Gastroesophageal sphincter (tissue), 4 donors: ENCODE measurements around the gene UQCRFS1. TPM values are rescaled to one million over a fixed set of nuclear protein-coding genes. Genes with fewer than 3 reads are reported as not detected.

ENCODE experiments used
- ATAC-seq: fragments of 150-250 bp; one replicate; pipeline ENCODE4 v1.9.1; 2016; ENCODE audit warnings: mild to moderate bottlenecking, moderate library complexity
- H3K27ac ChIP-seq, 4 donors: fragments of 200-600 bp; sonication (generic) in 3 of 4; 1 replicate in 3 of 4; 2 replicates in 1 of 4; pipeline ENCODE4 v1.5.1; 2016 to 2019
- H3K27me3 ChIP-seq: fragments of 200-600 bp; sonication (generic); one replicate; pipeline ENCODE4 v1.5.1; 2019
- H3K36me3 ChIP-seq, 2 donors: fragments of 200-600 bp; sonication (generic); one replicate each; pipeline ENCODE4 v1.5.1; 2019; ENCODE audit warnings: control low read depth in 1 of 2
- H3K4me1 ChIP-seq, 3 donors: fragments of 200-600 bp; sonication (generic); 1 replicate in 2 of 3; 2 replicates in 1 of 3; pipeline ENCODE4 v1.5.1; 2016 to 2019; ENCODE audit warnings: control low read depth in 2 of 3
- H3K4me3 ChIP-seq, 2 donors: fragments of 200-600 bp; sonication (generic); one replicate each; pipeline ENCODE4 v1.5.1; 2019; ENCODE audit warnings: mild to moderate bottlenecking in 1 of 2, moderate library complexity in 1 of 2
- H3K9me3 ChIP-seq, 3 donors: fragments of 200-600 bp; sonication (generic); one replicate each; pipeline ENCODE4 v1.5.1; 2017 to 2019; ENCODE audit warnings: control low read depth in 2 of 3
- EP300 ChIP-seq: sonication (generic); formaldehyde crosslinking; IDR thresholded peaks from one replicate; pipeline ENCODE4 v1.6.1; 2017; ENCODE audit warnings: antibody characterized with exemption, mild to moderate bottlenecking
- POLR2A ChIP-seq, 2 donors: fragments of 450-650 bp; IDR thresholded peaks; one replicate each; pipeline ENCODE4 v1.6.1; 2017; ENCODE audit warnings: antibody characterized with exemption in 2 of 2, mild to moderate bottlenecking in 2 of 2, moderate library complexity in 1 of 2
- POLR2AphosphoS5 ChIP-seq: sonication (generic); formaldehyde crosslinking; IDR thresholded peaks from one replicate; pipeline ENCODE4 v1.6.1; 2017; ENCODE audit warnings: antibody characterized with exemption
- WGBS, 2 donors: methylation state at CpG; one replicate each; pipeline ENCODE4 v1.1.5; 2018; ENCODE audit warnings: low coverage in 1 of 2; 5-methylcytosine and 5-hydroxymethylcytosine counted together
- total RNA-seq, 4 donors: library from RNA; depleted of rRNA; stranded (reverse); fragments of >200 nt; gene quantifications; one replicate each; pipeline ENCODE4 v1.1.0, GENCODE V29; 2016
- TF ChIP-seq, protein P1 (sequence below), 4 experiments: fragments of 200-600 bp in 2 of 4; fragments of 450-650 bp in 2 of 4; sonication (generic) in 1 of 4; IDR thresholded peaks; one replicate each; pipeline ENCODE4 v1.5.1; 2017 to 2019; ENCODE audit warnings: antibody characterized with exemption in 4 of 4, mild to moderate bottlenecking in 2 of 4, moderate library complexity in 2 of 4

Gene UQCRFS1
- total RNA-seq, 4 donors from 2014 or later: 34.7 to 40.6 (median 37.7) TPM

DNA sequence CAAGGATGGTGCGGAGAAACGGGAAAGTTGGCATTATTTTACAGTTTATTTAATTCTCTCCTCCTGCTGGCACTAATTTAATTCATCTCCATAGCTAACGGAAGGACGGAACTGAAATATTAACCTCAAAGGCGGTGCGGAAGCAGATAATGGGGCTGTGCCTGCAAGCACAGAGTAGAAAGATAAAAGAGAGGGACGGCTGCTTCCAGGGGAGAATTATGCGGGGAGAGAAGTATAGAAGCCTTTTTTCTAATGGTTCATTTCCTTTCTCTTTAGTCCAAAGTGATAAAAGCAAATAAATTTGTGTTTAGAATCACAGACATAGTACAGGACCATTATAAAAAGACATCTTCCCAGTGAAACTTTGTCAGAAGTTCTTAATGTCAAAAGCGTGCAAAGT is 34.5 kb upstream of the UQCRFS1 start:
- Histone ChIP-seq H3K4me3 (no peak overlapping the region), H3K9me3 (no peaks in the 10 kb centered on the region), H3K27me3 (peaks cover 36% of the 10 kb centered on the region), H3K36me3 (no peaks in the 10 kb centered on the region), H3K4me1 (peaks cover 0 to 10% (median 0%) of the 10 kb centered on the region in 3 donors), H3K27ac (no peak overlapping the region)
- no peak for ATAC-seq
- 41 to 62% methylated on average over 6 to 9 of the region's 9 CpGs for WGBS, 2 donors
- TF ChIP-seq POLR2A (IDR thresholded peaks at IDR 0.05): no peak
- TF ChIP-seq, protein P1, sequence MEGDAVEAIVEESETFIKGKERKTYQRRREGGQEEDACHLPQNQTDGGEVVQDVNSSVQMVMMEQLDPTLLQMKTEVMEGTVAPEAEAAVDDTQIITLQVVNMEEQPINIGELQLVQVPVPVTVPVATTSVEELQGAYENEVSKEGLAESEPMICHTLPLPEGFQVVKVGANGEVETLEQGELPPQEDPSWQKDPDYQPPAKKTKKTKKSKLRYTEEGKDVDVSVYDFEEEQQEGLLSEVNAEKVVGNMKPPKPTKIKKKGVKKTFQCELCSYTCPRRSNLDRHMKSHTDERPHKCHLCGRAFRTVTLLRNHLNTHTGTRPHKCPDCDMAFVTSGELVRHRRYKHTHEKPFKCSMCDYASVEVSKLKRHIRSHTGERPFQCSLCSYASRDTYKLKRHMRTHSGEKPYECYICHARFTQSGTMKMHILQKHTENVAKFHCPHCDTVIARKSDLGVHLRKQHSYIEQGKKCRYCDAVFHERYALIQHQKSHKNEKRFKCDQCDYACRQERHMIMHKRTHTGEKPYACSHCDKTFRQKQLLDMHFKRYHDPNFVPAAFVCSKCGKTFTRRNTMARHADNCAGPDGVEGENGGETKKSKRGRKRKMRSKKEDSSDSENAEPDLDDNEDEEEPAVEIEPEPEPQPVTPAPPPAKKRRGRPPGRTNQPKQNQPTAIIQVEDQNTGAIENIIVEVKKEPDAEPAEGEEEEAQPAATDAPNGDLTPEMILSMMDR (IDR thresholded peaks at IDR 0.05): no peak
- TF ChIP-seq POLR2AphosphoS5: no peak
- TF ChIP-seq EP300: no peak

GRCh38 chr19:29247051-29247450 is 34.1 kb upstream of the UQCRFS1 start:
- ATAC-seq: no peak

DNA sequence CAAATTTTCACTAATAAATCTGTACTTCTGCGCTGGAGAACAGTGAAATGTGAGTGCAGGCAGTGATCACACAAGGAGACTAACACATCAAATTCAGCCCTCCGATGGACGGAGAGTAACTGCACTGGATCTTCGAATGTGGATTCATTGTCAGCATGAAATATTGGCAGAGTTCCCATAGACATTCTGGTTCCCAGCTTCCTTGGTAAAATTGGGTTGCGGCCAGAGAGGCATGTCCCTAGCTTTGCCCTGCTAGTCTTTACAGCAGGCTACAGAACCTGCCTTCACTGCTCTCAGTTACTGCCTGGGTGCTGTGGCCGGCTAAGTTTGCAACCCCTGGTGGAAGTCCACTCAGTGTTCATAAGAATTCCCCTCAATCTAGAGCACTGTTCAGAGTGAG is 32.3 kb upstream of the UQCRFS1 start:
- Histone ChIP-seq H3K27me3 (peaks cover 36% of the 10 kb centered on the region), H3K4me1 (peaks cover 0 to 10% (median 0%) of the 10 kb centered on the region in 3 donors), H3K4me3 (no peak overlapping the region), H3K36me3 (no peaks in the 10 kb centered on the region), H3K27ac (no peak overlapping the region), H3K9me3 (no peaks in the 10 kb centered on the region)
- no peak for ATAC-seq
- 8 to 24% methylated on average over 4 of the region's 6 CpGs for WGBS, 2 donors
- TF ChIP-seq, protein P1 (IDR thresholded peaks at IDR 0.05): no peak
- TF ChIP-seq POLR2AphosphoS5 (no peak), EP300 (no peak), POLR2A (IDR thresholded peaks at IDR 0.05) (no peak)

More at GRCh38 chr19:29247051-29247450, 34.1 kb upstream of the UQCRFS1 start:
- 75% methylated on average over 2 of the region's 3 CpGs; no CpG with 5 or more reads in 1 of the 2 donors for WGBS, 2 donors
- TF ChIP-seq POLR2A (IDR thresholded peaks at IDR 0.05): no peak
- no peak for TF ChIP-seq EP300
- TF ChIP-seq POLR2AphosphoS5: no peak
- TF ChIP-seq, protein P1 (IDR thresholded peaks at IDR 0.05): no peak
- Histone ChIP-seq H3K27ac (no peak overlapping the region), H3K36me3 (no peaks in the 10 kb centered on the region), H3K9me3 (no peaks in the 10 kb centered on the region), H3K4me1 (peaks cover 0 to 10% (median 0%) of the 10 kb centered on the region in 3 donors), H3K27me3 (peaks cover 36% of the 10 kb centered on the region), H3K4me3 (no peak overlapping the region)

DNA sequence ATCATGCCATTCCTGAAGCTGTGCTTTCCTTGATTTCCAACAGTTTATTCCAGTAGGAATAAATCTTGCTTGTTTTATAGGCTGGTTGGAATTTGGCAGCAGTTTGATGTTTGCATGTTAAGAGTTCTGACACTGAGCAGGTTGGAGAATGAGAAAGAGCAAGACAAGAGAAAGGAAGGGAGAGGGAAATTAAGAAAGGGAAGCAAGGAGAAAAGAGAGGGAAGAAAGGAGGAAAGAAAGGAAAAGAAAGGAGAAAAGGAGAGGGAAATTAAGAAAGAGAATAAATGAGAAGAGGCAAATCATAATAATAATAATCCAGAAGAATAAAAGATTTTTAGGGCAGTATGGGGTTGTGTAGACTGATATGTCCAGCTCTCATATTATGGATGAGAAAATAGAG is 28.4 kb upstream of the UQCRFS1 start:
- H3K27ac ChIP-seq: no peak overlapping the region
- H3K4me1 ChIP-seq: no peaks in the 10 kb centered on the region
- no peaks in the 10 kb centered on the region for H3K36me3 ChIP-seq
- peaks cover 21% of the 10 kb centered on the region for H3K27me3 ChIP-seq
- H3K9me3 ChIP-seq: peaks cover 0 to 10% (median 0%) of the 10 kb centered on the region in 3 donors
- ATAC-seq: no peak
- TF ChIP-seq, protein P1 (IDR thresholded peaks at IDR 0.05): no peak
- TF ChIP-seq POLR2A (IDR thresholded peaks at IDR 0.05) (no peak), POLR2AphosphoS5 (no peak), EP300 (no peak)
- no peak overlapping the region for H3K4me3 ChIP-seq

DNA sequence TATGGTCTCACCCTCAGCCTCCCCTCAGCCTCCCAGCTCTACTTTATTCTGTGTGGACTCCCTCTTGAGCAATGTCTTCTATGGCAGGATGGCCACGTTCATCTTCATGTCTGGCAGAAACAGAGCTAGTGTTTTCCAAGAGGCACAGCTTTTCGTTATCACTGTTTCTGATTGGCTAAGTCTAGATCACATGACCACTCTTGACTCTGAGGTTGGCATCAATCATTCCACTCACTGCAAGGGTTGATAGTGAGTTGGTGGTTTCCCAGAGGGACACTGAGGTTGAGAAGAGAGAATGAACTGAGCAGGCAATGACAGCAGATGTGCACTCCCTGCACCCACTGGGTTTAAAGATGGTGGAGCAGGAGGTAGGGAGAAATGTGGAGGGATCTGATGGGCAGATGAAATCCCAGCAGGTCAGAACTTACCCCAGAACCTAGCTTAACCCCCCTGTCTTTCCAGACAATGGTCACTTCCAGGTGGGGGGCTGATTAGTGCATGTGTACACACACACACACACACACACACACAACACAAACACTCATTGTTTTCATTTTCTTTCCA is 26.3 kb upstream of the UQCRFS1 start:
- no peak overlapping the region for H3K4me3 ChIP-seq
- TF ChIP-seq POLR2AphosphoS5 (no peak), POLR2A (IDR thresholded peaks at IDR 0.05) (no peak), EP300 (no peak)
- TF ChIP-seq, protein P1 (IDR thresholded peaks at IDR 0.05): no peak
- H3K4me1 ChIP-seq: no peaks in the 10 kb centered on the region
- 25 to 30% methylated on average over 2 of the region's 2 CpGs for WGBS, 2 donors
- H3K36me3 ChIP-seq: no peaks in the 10 kb centered on the region
- peaks cover 0 to 28% (median 0%) of the 10 kb centered on the region in 3 donors for H3K9me3 ChIP-seq
- peaks cover 26% of the 10 kb centered on the region for H3K27me3 ChIP-seq
- H3K27ac ChIP-seq: no peak overlapping the region
- ATAC-seq: no peak
